GM19043 (cell line): ENCODE results near the gene PER2.
A peak's percentile ranks its signal among the peaks of the same experiment; 100 is the strongest.

Source experiments
- ATAC-seq: cut with Tn5 transposase; IDR thresholded peaks from one replicate; pipeline ENCODE4 v1.9.1; 2021; ENCODE audit warnings: low read depth; ENCODE audit not compliant: unreplicated experiment

Gene PER2

GRCh38 chr2:238233625-238234024 lies 54.8 kb downstream of the PER2 start:
- no peak for ATAC-seq

GRCh38 chr2:238231809-238232208 lies 56.6 kb downstream of the PER2 start:
- no peak for ATAC-seq

- ATAC-seq, result peak; percentile 52
These were observed 57.1 kb downstream of the PER2 start for GRCh38 chr2:238231251-238231793.

- ATAC-seq, result no peak
These were observed 57.7 kb downstream of the PER2 start for GRCh38 chr2:238230699-238231098.

- ATAC-seq, result no peak
These were observed 59.7 kb downstream of the PER2 start for GRCh38 chr2:238228700-238229099.

- no peak for ATAC-seq
These were observed 60.8 kb downstream of the PER2 start for GRCh38 chr2:238227587-238228032.

GRCh38 chr2:238226698-238227586 lies 61.5 kb downstream of the PER2 start:
- ATAC-seq, result no peak

- ATAC-seq, result no peak
These were observed 62.3 kb downstream of the PER2 start for GRCh38 chr2:238225911-238226697.

GRCh38 chr2:238225121-238225520 lies 63.3 kb downstream of the PER2 start:
- ATAC-seq, result no peak

GRCh38 chr2:238224356-238225035 lies 63.9 kb downstream of the PER2 start:
- no peak for ATAC-seq

- no peak for ATAC-seq
These were observed 67.4 kb downstream of the PER2 start for GRCh38 chr2:238220892-238221521.

- no peak for ATAC-seq
These were observed 68.0 kb downstream of the PER2 start for GRCh38 chr2:238220274-238220891.

GRCh38 chr2:238216651-238217184 lies 71.7 kb downstream of the PER2 start:
- no peak for ATAC-seq

GRCh38 chr2:238207006-238207405 lies 81.4 kb downstream of the PER2 start:
- ATAC-seq, result no peak

- peak; percentile 13 for ATAC-seq
These were observed 84.3 kb downstream of the PER2 start for GRCh38 chr2:238203973-238204683.

- ATAC-seq, result peak; percentile 94
These were observed 85.1 kb downstream of the PER2 start, which contains the start of gene ILKAP for GRCh38 chr2:238203094-238203972. TSS of gene ILKAP (minus strand) at chr2:238203695. CDS start at chr2:238203553, 142 bp downstream.

GRCh38 chr2:238202326-238203093 lies 85.9 kb downstream of the PER2 start:
- no peak for ATAC-seq
